Measurements from ENCODE around the gene F2R.

DNA sequence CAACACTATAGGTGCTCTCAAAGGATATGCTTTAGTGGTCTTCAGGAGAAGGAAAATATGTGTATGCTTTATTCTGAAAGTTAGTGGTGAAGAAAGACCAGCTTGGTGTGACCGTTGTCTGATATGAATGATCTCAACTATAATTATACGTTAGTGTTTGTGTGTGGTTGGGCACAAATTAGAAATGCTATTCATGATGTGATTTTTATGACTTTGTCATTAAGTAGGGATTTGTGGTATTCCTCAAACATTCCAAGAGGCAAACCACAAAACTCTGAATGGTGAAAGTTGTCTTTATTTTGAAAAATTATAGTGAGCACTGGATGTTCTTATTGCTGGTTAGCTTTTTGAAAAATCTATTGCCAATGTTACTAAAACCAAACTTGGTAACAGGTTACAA is 6.2 kb upstream of the F2R start:
- TF ChIP-seq, protein P1, sequence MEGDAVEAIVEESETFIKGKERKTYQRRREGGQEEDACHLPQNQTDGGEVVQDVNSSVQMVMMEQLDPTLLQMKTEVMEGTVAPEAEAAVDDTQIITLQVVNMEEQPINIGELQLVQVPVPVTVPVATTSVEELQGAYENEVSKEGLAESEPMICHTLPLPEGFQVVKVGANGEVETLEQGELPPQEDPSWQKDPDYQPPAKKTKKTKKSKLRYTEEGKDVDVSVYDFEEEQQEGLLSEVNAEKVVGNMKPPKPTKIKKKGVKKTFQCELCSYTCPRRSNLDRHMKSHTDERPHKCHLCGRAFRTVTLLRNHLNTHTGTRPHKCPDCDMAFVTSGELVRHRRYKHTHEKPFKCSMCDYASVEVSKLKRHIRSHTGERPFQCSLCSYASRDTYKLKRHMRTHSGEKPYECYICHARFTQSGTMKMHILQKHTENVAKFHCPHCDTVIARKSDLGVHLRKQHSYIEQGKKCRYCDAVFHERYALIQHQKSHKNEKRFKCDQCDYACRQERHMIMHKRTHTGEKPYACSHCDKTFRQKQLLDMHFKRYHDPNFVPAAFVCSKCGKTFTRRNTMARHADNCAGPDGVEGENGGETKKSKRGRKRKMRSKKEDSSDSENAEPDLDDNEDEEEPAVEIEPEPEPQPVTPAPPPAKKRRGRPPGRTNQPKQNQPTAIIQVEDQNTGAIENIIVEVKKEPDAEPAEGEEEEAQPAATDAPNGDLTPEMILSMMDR (IDR thresholded peaks at IDR 0.05) = no peak
- TF ChIP-seq POLR2A (IDR thresholded peaks at IDR 0.05) (no peak), EP300 (IDR thresholded peaks at IDR 0.05) (no peak)
